Measurements from ENCODE around the gene SEC14L1.

SEC14L1 gene

GRCh38 chr17:77163001-77163400 is 22.2 kb downstream of the SEC14L1 start:
- DNase-seq (ENCODE audit: low read depth): no peak

DNA sequence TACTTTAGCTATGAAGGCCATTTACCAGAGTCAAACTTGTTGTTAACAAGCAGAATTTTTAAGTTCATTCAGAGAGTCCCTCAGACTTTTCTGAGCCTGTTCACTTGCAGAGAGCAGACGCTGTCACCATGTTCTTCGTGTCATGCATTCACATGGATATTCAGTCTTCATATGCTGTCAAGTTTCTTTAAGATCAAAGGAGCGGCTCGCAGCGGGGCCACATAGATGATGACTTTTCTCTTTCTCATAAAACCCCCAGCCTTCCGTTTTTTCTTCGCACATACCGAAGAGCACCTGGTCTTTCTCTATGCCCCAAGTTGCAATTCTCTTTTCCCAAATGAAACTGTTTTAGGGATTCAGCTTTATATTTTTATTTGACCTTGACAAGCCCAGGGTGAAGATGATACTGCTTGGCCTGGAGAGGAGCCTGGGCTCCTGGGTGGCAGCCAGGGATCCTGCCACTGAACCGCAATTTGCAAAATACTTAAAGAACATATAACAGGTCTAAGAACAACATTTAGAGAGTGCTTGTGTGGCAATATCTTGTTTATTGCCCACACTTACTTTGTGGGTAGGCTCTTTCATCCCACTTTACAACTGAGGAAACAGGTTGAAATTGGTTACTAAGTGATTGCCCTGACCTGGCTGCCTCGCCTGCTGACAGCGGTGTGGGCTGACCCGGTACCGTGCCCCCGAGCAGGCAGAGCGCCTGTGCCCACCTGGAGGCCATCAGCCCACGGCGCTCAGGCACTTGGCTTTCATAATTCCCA is 22.9 kb downstream of the SEC14L1 start:
- DNase-seq (ENCODE audit: low read depth): no peak

DNA sequence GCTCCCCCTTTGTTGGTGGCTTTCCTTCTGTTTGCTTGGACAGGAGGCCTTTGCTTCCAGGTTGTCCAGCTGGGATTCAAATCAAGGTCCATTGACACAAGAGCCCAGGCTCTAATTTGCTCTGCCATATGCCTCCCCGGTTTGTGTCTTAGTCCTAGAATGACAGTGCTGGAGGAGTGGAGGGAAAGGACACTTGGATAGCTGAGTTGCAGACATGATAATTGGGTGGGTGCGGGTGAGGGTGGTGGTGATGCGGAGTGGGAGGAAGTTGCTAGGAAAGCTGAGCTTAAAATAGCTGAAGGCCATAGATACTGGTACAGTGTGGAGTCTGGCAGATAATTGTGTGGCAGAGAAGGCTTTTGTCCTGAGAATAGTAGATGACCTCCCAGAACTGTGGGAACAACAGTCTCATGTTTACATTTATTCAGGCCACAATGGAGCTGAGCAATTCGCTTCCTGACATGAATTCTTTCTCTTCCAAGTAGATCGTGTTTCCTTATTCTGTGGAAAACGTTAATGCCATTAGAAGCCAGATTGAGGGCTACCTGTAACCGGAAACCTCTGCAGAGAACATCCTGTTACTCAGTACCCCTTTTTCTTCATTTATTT is 23.8 kb downstream of the SEC14L1 start:
- no peak for DNase-seq (ENCODE audit: low read depth)

GRCh38 chr17:77165577-77165976 is 24.8 kb downstream of the SEC14L1 start:
- no peak for DNase-seq (ENCODE audit: low read depth)

- no peak for DNase-seq (ENCODE audit: low read depth)
Observed at GRCh38 chr17:77167472-77168306, 26.9 kb downstream of the SEC14L1 start.

GRCh38 chr17:77173104-77173503 is 32.3 kb downstream of the SEC14L1 start:
- DNase-seq (ENCODE audit: low read depth): no peak

- no peak for DNase-seq (ENCODE audit: low read depth)
Observed at GRCh38 chr17:77174928-77175661, 34.3 kb downstream of the SEC14L1 start.

DNA sequence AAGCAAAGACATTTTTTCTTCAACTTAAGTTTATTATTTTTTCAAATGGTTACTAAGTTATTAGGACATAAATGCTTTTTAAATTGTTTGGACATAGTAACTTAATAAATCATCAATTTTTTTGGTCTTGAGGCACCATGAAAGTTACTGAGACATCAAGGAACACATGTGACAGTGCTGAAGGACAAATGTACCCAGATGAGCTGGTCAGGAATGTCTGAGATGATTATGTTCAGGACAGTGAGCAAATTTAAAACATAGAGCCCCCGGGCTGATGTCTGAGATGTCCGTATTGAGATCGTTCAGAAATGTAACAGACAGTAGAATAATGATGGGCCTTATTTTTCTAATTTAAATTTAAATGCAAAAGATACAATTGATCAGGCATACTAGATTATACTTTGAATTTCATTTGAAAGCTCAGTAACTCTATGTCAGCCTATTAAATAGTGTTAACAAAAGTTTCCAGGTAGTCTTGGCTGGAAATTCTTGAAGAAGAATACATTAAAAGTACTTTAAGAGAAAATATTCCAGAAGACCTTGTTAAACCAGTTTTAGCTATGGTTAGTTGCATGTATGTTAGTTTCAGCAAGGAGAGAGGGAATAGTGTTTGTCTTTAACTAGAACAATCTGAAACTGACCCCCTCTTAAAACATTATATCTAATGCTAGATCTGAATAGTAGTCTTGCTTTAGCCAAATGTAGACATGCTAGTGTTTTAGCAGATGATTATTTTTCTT is 36.4 kb downstream of the SEC14L1 start:
- DNase-seq (ENCODE audit: low read depth): no peak

- no peak for DNase-seq (ENCODE audit: low read depth)
Observed at GRCh38 chr17:77178050-77178449, 37.3 kb downstream of the SEC14L1 start.

- DNase-seq (ENCODE audit: low read depth): no peak
Observed at GRCh38 chr17:77178563-77178962, 37.8 kb downstream of the SEC14L1 start.

DNA sequence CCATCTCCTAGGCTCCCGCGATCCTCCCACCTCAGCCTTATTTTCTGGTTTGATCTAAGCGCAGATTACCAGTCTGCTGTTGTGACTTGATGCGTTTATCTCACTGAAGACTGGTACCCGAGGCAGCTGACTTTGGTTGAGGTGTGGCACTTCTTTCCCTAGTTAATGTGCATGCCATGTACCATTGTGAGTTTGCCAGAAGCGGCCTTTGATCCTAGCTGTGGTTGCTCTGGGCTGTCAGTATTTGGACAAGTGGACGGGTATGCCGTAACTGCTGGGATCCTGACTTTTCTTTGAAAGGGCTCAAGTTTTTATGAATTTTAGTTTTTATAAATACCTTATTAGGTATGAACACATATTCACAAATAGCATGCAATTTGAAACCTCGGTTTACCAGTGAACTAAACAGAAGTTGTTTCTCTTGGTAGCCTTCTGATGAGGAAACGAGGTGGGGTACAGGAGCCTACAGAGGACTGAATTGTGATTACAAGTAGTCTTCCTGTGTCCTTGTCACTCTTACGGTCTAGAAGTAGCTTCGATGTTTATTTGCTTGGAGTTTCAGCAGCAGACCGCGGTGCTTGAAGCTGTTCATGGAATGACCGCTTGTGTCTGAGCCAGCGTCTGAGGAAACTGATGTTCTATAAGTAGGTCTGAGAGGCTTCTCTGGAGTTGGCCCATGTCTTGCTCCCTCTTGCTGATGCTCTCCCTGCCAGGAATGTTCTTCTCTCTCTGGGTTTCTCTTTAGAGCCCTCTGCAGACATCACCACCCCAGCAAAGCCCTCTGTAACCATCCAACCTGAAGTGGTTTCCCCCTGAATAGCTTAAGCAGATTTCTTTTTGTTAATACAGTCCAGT is 40.0 kb downstream of the SEC14L1 start:
- DNase-seq (ENCODE audit: low read depth): no peak

DNA sequence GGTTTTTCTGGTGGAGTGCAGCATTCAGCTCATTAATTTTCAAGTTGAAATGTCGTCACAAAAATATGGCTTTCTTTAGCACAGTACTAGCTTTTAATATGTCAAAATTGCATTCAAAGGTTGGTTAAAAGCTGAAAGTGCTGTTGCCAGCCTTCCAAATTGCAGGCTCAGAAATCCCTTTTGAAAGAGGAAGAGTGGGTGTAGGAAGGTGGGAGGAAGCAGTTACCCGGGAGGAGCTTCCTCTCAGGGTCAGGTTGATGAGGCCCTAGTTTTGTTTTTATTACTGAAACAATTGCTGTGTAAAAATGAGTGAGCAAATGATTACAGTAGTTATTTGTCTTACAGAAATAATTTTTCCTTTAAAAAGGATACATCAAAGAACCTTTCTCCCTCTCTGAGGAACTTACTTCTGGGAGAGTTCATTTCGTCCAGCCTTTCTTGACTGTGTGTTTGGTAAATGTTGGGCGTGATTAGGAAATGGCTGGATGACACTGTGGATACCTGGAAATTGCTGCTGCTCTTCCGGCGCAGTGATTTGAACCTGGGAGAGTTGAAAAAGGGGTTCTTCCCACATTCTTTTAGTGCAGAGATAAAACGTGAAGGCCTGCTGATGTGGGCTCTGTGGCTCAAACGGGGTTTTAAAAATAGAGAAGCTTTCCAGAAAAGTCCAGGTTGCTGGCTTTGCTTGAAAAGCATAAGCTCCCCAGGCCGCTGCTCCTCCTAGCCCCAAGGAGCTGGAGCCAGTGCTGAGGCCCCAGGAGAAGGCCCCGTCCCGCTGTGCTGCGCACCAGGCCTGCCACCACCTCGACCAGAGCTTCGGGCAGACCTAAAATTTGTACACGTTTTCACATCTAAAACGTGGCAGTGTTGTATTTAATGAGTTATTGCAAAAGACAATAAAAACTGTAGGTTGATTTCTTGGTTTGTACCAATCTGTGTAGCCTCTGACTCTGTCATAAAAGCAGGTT is 41.7 kb downstream of the SEC14L1 start:
- DNase-seq (ENCODE audit: low read depth): no peak

DNA sequence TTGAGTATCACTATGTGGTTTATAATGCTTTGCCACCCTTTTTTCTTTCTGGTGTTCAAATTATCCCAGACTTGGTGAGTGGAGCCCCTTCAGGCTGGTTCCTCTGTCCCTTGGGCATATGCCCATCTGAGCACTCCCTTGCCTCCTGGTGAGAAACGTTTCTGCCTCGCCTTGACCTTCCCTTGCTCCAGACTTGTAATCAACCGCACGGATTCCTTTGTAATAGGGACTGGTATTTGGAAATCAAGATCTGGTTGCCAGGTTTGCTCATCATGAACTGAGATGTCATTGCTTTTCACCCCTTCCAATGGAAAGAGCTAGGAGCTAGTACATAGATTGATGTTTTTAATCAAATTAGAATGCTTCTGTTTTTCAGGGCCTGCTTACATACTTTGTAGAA is 43.7 kb downstream of the SEC14L1 start:
- no peak for DNase-seq (ENCODE audit: low read depth)

DNA sequence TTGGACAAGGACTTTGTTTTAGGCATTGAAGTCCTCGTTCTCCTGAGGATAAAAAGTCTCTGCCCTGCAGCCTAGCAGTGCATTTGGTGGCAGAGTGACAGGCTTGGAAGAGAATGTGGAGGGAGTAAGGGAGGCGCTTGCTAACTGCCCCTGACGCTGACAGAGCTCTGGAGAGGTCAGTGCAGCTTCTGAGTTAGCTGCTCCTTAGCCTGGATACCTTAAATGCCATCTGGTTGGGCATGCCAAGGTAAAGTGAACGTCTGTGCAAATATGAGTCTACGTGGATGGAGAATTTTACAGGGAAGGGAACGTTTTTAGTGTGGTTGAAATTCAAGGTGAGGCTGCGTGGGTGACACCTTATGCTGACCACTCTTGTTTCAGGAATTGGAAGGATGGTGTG is 44.4 kb downstream of the SEC14L1 start:
- DNase-seq (ENCODE audit: low read depth): no peak

DNA sequence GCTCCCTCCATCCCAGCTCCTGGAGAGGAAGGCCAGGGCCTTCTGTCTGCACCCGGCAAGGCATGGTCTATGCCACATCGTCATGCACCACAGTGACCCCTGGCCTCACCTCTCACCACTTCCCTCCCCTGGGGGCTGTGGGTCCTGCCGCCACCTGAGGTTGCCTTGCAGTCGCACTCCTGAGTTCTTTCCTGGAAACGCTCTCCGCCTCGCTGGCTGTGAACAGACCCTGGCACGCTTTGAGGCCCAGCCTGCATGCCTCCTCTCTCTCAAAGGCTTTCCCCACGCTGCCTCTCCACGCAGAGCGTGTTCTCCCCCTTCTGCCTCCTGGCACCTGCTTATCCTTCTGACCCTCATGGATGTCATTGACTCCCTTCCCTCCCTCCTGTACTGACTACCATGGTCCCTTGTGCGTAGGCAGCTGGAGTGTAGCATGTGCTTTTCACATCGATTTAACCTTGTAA is 45.4 kb downstream of the SEC14L1 start:
- no peak for DNase-seq (ENCODE audit: low read depth)

- DNase-seq (ENCODE audit: low read depth): no peak
Observed at GRCh38 chr17:77188084-77189066, 47.6 kb downstream of the SEC14L1 start.

- DNase-seq (ENCODE audit: low read depth): no peak
Observed at GRCh38 chr17:77189148-77189547, 48.4 kb downstream of the SEC14L1 start.

DNA sequence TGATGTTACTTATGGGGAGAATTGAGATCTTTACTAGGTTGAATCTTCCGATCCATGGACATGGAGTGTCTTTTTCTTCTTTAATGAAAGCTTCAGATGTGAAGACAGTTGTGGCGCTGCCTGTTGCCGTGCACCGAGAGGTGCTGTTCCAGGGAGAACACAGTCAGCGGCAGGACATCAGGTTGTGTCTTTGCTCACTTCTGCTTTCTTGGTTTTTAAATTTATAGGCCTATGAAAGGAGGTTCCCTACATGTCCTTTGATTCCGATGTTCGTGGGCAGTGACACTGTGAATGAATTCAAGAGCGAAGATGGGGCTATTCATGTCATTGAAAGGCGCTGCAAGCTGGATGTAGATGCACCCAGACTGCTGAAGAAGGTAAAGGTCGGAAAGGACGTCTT is 49.8 kb downstream of the SEC14L1 start:
- DNase-seq (ENCODE audit: low read depth): no peak
